NCI-H345 (cell line): Measurements from ENCODE around the gene AREL1.
"Not testable (repeated sequence)": the region's sequence is repeated elsewhere in the genome, so short reads cannot be mapped to it uniquely, and the experiment has no call there.

Experiments used
- DNase-seq: peaks from one replicate; lab custom pipeline; 2025; lab: John Stamatoyannopoulos, UW

Gene AREL1, protein sequence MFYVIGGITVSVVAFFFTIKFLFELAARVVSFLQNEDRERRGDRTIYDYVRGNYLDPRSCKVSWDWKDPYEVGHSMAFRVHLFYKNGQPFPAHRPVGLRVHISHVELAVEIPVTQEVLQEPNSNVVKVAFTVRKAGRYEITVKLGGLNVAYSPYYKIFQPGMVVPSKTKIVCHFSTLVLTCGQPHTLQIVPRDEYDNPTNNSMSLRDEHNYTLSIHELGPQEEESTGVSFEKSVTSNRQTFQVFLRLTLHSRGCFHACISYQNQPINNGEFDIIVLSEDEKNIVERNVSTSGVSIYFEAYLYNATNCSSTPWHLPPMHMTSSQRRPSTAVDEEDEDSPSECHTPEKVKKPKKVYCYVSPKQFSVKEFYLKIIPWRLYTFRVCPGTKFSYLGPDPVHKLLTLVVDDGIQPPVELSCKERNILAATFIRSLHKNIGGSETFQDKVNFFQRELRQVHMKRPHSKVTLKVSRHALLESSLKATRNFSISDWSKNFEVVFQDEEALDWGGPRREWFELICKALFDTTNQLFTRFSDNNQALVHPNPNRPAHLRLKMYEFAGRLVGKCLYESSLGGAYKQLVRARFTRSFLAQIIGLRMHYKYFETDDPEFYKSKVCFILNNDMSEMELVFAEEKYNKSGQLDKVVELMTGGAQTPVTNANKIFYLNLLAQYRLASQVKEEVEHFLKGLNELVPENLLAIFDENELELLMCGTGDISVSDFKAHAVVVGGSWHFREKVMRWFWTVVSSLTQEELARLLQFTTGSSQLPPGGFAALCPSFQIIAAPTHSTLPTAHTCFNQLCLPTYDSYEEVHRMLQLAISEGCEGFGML

DNA sequence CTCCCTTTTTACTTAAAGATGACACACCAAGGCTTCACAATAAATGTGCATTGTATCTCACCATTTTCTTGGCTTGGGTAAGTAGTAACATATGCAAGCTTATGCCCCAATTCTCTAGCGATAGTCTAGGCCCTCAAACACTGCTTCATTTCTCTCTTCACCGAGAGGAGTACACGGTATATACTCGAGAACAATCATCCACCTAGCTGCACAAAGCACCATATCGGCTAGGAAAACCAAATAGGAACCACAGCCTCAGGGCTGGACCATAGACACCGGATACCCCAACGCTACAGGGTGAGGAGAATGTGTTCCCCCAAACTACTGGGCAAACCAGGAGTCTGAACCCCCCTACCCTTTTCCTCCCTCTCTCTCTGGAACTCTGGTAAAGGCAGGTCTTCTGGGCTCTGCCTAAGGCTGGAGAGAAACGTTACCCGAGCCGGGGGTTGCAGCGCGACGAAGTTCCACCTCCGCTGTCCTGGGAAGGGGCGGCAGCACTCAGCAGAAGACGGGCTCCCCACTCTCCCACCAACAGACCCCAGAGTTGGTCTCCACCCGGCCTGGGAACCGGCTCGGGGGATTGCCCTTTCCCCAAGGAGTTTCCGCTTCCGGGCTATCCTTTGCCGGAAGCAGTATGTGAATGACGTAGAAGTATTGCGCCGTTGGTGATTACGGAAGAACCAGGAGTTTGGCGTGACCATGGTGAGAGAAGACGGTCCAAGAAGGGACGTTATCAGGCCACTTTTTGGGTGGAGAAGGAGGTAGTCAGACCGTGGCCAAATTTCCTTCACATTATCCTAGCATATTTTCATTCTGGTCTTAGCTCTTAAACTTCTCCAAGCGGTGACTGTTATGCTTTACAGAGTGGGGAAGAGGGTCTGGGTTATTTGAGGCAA, at the start of gene AREL1, which contains the start of gene FCF1:
Gene AREL1, minus strand, starts transcription at position 582 of the 896 bp plus-strand sequence. CDS start 27,465 bp downstream, outside the sequence.
Gene FCF1, plus strand, starts transcription at position 646 of the 896 bp plus-strand sequence. Its CDS starts 54 bp downstream, at position 700.
- no peak for DNase-seq

DNA sequence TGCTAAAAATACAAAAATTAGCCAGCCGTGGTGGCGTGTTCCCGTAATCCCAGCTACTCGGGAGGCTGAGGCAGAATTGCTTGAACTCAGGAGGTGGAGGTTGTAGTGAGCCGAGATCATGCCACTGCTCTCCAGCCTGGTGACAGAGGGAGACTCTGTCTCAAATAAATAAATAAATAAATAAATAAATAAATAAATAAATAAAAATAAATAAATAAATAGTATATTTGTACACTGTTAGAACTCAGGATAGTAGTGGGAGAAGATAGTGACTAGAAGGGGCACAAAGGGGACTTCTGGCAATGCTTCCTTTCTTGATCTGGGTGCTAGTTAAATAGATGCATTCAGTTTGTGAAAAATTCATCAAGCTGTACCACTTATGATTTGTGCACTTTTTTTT, 45.6 kb upstream of the AREL1 start:
- not testable (repeated sequence) for DNase-seq

DNA sequence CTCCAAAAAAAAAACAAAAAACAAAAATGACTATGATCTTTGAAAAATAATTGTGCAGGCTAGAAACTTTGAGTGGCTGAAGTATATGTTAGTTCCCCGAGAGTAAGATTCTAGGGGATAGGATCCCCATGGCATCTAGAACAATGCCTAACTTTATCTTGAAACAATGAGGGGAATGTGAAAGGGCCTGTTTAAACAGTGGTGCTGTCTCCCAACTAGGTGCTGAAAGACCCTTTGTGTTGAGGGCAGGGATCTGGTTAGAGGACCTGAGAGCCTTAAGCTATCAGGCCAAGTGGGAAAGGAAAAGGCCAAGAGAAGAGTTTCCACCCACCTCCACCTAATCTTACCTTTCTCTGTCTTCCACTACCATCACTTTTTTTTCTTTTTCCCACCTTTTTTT, 43.4 kb upstream of the AREL1 start:
- DNase-seq = no peak

DNA sequence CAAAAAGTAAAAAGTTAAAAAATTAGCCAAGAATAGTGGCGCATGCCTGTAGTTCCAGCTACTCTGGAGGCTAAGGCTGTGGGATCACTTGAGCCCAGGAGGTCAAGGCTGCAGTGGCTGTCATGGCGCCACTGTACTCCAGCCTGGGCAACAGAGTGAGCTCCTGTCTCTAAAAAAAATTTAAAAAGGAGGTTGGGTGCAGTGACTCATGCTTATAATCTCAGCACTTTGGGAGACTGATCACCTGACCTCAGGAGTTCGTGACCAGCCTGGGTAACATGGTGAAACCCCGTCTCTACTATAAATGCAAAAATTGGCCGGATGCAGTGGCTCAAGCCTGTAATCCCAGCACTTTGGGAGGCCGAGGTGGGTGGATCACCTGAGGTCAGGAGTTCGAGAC, 42.0 kb upstream of the AREL1 start:
- DNase-seq = no peak

DNA sequence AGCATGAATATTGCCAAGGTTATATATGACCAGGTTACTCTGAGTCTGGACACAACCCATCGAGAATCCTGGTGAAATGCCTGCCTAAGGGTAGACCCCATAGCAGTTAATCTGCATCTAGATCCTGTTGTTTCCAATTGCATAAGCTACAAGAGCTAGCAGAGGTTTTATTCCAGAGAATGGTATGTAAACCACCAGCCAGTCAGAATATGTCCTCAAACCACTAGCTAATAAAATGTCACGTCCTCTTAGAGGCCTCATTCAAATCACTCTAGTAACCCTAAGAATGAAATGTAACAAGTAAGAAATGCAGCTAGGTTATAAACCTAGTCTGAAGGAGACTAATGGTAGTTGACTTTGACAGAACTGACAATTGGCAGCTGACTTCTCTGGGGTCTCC, 41.3 kb upstream of the AREL1 start:
- no peak for DNase-seq

DNA sequence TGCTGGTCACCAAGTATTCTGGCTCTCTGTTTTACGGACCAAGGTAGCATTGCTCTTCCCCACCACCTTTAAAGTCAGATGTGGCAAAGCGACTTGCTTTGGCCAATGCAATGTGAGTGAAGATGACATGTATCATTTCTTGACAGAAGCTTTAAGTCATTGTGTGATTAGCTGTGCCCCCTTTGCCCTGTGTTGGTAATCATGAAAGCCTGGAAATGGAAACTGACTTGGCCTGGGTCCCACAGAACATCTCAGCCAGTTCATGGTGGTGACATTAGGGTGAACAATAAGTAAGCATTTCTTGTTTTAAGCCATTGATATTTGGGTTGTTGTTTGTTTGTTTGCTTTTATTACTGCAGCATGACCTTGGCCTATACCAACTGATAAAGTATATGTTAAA, 34.4 kb upstream of the AREL1 start:
- no peak for DNase-seq

DNA sequence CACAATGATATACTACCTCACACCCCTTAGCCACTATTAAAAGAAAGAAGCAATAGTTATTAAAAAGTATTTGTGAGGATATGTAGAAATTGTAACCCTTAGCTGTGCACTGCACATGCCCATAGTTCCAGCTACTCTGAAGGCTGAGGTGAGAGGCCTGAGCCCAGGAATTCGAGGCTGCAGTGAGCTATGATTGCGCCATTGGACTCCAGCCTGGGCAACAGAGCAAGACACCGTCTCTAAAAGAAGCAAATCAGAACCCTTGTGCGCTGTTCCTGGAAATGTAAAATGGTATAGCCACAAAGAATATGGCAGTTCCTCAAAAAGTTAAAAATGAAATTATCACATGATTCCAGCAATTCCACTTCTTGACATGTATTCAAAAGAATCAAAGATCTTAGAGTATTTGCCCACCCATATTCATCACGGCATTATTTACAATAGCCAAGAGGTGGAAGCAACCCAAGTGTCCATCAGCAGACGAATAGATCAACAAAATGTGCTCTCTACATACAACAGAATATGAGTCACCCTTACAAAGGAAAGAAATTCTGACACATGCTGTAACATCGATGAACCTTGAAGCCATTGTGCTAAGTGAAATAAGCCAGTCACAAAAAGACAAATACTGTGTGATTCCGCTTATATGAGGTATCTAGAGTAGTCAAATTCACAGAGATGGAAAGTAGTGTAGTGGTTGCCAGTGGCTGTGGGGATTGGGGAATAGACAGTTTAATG, 26.6 kb upstream of the AREL1 start:
- no peak for DNase-seq

DNA sequence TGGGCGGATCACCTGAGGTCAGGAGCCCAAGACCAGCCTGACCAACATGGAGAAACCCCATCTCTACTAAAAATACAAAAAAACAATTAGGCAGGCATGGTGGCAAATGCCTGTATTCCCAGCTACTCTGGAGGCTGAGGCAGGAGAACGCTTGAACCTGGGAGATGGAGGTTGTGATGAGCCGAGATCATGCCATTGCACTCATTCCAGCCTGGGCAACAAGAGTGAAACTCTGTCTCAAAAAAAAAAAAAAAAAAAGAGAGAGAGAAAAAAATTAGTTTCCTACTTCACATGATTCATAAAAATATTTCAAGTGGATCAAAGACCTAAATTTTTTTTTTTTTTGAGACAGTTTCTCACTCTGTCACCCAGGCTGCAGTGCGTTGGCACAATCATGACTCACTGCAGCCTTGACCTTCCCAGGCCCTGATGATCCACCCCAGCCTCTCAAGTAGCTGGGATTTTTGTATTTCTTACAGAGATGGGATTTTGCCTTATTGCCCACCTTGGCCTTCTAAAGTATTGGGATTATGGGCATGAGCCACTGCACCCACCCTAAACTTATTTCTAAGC, 25.0 kb upstream of the AREL1 start:
- DNase-seq = no peak

DNA sequence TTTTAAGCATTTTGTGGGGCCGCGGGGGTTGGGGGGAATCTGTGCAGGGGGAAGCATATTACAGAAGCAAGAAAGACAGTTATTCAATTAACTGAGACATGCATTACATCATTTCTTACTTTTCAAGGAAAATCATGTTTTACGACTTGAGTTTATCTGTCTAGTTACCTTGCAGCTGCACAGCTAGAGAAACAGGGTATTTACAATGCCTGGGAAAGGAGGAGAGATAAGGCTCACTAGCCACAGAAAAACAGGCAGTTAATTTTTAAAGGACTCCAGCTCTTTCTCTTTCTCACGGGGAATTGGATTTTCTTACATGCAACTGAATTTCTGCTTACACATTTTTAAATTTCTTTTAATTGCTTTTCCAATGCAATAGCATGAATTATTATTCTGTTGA, 22.2 kb upstream of the AREL1 start:
- no peak for DNase-seq

DNA sequence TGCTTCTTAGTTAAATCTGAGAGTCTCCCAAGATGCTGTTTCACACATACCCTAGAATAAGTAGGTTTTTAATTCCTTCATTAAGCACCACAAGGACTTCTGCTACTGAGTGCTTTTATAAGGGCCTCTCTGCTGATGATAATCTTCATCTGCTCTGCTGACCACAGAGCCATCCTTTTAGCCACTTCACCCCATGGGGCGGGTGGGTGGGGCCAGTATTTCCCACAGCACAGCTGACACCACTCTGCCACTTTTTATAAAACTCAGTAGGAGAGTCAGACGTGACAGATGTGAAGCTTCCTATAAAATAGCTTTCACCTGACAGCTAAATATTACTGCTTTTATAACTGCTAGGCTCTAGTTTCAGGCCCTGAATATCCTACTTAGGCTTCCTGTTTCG, 20.3 kb upstream of the AREL1 start:
- no peak for DNase-seq

DNA sequence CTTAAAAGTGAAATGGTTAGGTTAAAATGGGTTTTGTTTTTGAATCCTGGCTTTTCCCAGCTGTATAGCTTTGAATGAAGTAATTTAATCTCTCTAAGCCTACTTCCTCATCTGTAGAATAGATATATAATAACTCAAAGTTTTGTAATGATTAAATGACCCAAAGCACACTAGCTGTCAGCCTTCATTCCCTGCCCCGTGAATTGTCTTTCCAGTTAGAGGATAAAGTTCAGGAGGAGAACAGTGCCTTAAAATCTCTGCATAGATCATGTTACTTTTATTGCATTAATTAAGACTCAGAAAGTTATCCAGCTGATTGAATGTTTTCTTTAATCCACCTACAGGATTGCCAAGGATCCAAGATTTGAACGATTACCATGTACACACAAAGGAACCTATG, 19.5 kb upstream of the AREL1 start:
- DNase-seq = no peak

DNA sequence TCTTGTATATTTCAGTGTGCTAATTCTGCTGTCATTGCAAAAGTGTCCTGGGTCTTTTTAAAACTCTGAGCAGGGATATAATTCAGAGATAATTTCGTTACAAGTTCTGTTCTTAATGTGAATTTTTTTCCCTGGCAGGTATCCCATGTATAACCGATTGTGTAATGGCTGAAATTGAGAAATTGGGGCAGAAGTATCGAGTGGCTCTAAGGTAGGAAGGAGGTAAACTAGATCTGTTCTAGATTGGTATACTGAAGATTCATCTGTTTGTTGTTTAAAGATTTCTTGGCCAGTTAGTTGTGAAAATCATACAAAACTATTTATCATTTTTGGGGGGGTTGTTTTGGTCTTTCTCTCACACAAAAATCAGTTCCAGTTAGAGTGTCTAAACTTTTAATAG, 10.3 kb upstream of the AREL1 start:
- no peak for DNase-seq

DNA sequence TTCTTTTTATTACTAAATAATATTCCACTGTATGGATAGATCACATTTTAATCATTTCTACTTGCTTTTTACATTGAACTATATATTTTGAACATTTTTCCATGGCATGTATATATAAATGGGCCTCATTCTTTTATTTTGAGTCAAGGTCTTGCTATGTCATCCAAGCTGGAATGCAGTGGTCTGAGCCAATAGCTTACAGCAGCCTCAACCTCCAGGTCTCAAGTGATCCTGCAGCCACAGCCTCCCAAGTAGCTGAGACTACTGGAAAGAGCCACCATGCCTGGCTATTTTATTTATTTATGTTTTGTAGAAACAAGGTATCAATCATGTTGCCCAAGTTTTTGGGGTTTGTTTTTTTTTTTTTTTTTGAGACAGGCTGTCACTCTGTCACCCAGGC, 7.6 kb upstream of the AREL1 start:
- DNase-seq = no peak

DNA sequence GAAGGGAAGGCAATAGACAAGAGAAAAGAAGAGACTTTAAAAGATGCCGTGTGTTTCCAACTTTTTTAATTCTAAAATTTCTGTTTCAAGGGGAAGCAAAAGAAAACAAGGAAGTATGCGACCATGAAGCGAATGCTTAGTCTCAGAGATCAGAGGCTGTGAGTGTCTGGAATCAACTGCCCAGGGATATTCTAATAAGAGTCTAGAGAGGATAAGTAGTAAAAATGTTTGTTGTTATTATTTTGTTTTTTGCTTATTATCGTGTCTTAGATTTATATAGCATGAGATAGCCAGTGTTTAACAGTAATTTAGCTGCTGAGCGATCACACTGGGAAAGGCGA, 485 bp upstream of the AREL1 start:
- no peak for DNase-seq

DNA sequence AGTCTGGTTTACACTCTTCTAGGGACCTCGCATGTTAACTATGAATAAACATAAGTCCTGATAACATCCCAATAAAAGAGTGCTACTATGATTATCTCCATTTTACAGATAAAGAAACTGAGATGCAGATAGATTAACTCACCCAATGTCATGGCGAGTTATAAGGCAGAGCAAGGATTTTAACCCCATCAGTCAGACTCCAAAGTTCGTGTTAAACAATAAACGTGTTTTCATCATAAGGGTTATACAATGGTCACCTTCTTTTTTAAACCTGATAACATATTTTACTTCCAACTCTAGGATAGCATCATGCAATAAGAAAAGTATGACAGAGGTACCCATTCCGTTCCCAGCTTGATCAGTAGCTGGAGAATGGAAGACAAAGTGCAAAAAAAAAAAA, 1.2 kb downstream of the AREL1 start:
- DNase-seq = no peak

DNA sequence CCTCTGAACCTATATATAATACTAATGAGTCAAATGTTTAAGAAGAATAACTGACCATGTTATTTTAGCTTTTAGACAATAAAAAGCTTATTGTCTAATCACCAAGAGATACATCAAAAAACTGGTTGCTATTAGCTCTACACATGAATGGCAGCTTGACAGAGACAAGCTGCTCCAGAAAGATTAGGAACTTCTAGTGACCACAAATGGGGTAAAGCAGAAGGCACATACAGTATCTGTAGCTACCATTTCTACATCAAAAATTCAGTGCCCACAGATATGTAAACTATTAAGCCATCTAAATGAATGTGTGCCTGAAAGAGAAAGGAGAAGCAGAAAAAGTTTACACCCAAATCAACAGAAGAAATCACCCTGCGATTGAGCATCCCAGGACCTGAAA, 2.4 kb downstream of the AREL1 start:
- DNase-seq = no peak

DNA sequence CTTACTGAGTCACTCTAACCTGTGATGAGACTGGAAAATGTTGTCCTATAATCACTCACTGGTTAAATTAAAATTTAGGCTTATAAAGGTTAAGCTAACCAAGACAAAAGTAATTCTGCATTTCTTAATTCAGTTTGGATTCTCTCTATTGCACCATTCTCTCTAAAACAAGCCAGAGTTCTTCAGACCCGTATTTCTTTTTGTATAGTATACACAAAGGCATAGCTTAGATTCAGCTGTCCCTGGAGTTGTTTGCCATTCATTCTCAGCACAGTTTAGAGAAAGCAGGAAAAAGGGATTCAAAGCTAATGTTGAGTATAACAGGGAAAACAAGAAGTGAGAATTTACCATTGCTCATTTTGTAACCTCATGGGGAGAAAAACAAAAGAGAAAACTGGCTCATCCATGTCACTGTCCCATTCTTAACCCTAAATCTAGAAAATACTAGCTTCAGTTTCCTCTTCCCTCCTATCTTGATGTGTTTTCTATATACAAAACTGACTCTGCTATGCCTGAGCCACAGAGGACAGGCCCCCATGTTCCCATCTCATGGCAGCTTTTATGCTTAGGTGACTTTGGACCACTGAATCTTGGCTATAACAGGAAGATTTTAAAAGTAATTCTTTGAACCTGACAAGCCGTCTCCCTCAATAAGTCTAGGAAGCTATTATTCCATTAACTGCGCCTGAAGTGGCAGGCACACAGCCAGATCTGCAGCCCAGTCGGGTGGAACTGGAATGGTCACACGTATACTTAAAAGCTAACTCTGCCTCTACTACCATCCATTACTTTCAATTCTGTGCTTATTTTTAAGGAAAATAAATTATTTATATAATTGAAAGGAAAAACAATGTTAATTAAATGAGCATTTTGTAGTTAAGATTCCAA, 7.0 kb downstream of the AREL1 start:
- DNase-seq = no peak

DNA sequence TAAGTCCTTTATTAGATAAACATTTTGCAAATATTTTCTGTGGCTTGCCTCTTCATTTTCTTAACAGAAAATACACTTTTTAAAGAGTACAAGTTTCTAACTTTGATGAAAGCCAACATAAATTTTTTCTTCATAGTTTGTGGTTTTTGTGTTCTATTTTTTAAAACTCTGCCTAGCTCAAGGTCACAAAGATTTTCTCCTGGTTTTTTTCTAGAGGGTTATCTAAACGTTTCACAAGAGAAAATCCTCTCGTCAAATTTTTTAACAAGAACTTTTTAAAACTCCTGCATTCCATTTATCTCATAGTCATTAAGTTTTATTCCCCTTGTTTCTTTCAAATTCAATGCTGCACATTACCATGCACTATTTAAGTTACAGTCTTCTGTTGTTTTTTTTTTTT, 8.2 kb downstream of the AREL1 start:
- no peak for DNase-seq

DNA sequence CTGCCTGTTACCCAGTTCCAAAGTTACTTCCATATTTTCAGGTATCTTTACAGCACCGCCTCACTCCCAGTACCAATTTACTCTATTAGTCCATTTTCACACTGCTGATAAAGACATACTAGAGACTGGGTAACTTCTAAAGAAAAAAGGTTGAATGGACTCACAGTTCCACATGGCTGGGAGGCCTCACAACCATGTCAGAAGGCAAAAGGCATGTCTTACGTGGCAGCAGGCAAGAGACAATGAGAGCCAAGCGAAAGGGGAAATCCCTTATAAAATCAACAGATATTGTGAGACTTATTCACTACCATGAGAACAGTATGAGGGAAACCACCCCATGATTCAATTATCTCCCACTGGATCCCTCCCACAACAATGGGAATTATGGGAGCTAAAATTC, 9.8 kb downstream of the AREL1 start:
- DNase-seq = no peak

DNA sequence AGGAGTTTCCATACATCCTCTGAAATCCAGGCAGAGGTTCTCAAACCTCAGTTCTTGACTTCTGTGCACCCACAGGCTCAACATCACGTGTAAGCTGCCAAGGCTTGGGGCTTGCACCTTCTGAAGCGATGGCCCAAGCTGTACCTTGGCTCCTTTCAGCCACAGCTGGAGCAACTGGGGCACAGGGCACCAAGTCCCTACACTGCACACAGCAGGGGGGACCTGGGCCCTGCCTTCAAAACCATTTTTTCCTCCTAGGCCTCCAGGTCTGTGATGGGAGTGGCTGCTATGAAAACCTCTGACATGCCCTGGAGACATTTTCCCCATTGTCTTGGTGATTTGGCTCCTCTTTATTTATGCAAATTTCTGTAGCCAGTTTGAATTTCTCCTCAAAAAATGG, 10.6 kb downstream of the AREL1 start:
- no peak for DNase-seq
